AG04449 (cell line): ENCODE results near the gene MMRN2.

ENCODE experiments used
- CTCF ChIA-PET: fragments of 350-600 bp; formaldehyde crosslinking; extraction: SDS; loops from one replicate; lab custom pipeline; 2021; ENCODE audit warnings: antibody characterized with exemption; lab: Yijun Ruan, JAX
- POLR2A ChIA-PET: fragments of 400-600, 350-600 bp; formaldehyde crosslinking; extraction: SDS; loops from one replicate; lab custom pipeline; 2020; ENCODE audit warnings: antibody characterized with exemption, inconsistent platforms; lab: Yijun Ruan, JAX
- DNase-seq: peaks from one replicate; pipeline ENCODE4 v3.0.0-alpha.2; 2010; ENCODE audit warnings: low read depth, low spot score
- H3K4me3 ChIP-seq: 2 replicates; pipeline ENCODE4 v1.5.1; 2011; ENCODE audit warnings: low read depth, mild to moderate bottlenecking, control low read depth, low read length
- CTCF ChIP-seq: IDR thresholded peaks from one replicate; pipeline ENCODE4 v1.5.1; 2011; ENCODE audit warnings: mild to moderate bottlenecking, moderate library complexity, low read length, control low read depth, inconsistent platforms; ENCODE audit not compliant: insufficient read depth; ENCODE audit errors: missing control alignments

MMRN2 gene

GRCh38 chr10:86888585-86889381, 68.6 kb downstream of the MMRN2 start:
- DNase-seq: peak; percentile 3
- TF ChIP-seq CTCF: no peak

More at GRCh38 chr10:86888585-86889381, 68.6 kb downstream of the MMRN2 start:
- ChIA-PET POLR2A (no interaction called here), CTCF (interaction anchor here (0.6 to 3.7 kb wide), 5 partner anchors 12 to 195 kb away, joined by 3 to 34 read pairs (median 5); no protein-coding TSS in a partner anchor)
- no peak overlapping the region for H3K4me3 ChIP-seq
